HEK293 (cell line): ENCODE measurements around the gene FIBP.

Experiments
- ELK4 ChIP-seq: IDR thresholded peaks from 2 replicates; pipeline ENCODE4 v1.6.1; 2011; ENCODE audit warnings: mild to moderate bottlenecking, low read depth, low read length, borderline replicate concordance
- GLI4 ChIP-seq: fragments of 450-650 bp; formaldehyde crosslinking; IDR thresholded peaks from 2 replicates; pipeline ENCODE4 v1.5.1; 2016; ENCODE audit warnings: missing biosample characterization, missing genetic modification characterization
- GLIS1 ChIP-seq: fragments of 450-650 bp; formaldehyde crosslinking; IDR thresholded peaks from 2 replicates; pipeline ENCODE4 v1.5.1; 2016; ENCODE audit warnings: missing biosample characterization, missing genetic modification characterization
- KLF16 ChIP-seq: fragments of 450-650 bp; formaldehyde crosslinking; IDR thresholded peaks from 2 replicates; pipeline ENCODE4 v1.5.1; 2017; ENCODE audit warnings: missing biosample characterization, missing genetic modification characterization
- KLF7 ChIP-seq: fragments of 450-650 bp; formaldehyde crosslinking; IDR thresholded peaks from 2 replicates; pipeline ENCODE4 v1.5.1; 2016; ENCODE audit warnings: missing biosample characterization, missing genetic modification characterization, borderline replicate concordance
- OVOL3 ChIP-seq: fragments of 450-650 bp; formaldehyde crosslinking; IDR thresholded peaks from 2 replicates; pipeline ENCODE4 v1.5.1; 2016; ENCODE audit warnings: missing biosample characterization, missing genetic modification characterization
- PATZ1 ChIP-seq: fragments of 450-650 bp; formaldehyde crosslinking; IDR thresholded peaks from 2 replicates; pipeline ENCODE4 v1.5.1; 2016; ENCODE audit warnings: missing biosample characterization, missing genetic modification characterization
- PBX3 ChIP-seq: sonication (generic); formaldehyde crosslinking; IDR thresholded peaks from 2 replicates; pipeline ENCODE4 v1.8.1; 2022; ENCODE audit warnings: mild to moderate bottlenecking, moderate library complexity, missing genetic modification reagents
- SETDB1 ChIP-seq: IDR thresholded peaks from one replicate; pipeline ENCODE4 v1.6.1; 2017; ENCODE audit warnings: mild to moderate bottlenecking, low read length, moderate library complexity, mixed read lengths; ENCODE audit not compliant: insufficient read length
- ZBTB21 ChIP-seq: fragments of 450-650 bp; formaldehyde crosslinking; IDR thresholded peaks from 2 replicates; pipeline ENCODE4 v1.5.1; 2017; ENCODE audit warnings: missing biosample characterization, missing genetic modification characterization
- ZBTB44 ChIP-seq: fragments of 450-650 bp; IDR thresholded peaks from 2 replicates; pipeline ENCODE4 v1.5.1; 2018; ENCODE audit warnings: missing biosample characterization, mild to moderate bottlenecking, missing genetic modification characterization
- ZBTB8A ChIP-seq: fragments of 450-650 bp; formaldehyde crosslinking; IDR thresholded peaks from 2 replicates; pipeline ENCODE4 v1.5.1; 2016; ENCODE audit warnings: missing biosample characterization, missing genetic modification characterization
- ZFP41 ChIP-seq: fragments of 450-650 bp; formaldehyde crosslinking; IDR thresholded peaks from 2 replicates; pipeline ENCODE4 v1.5.1; 2016; ENCODE audit warnings: missing biosample characterization, missing genetic modification characterization, borderline replicate concordance
- ZNF114 ChIP-seq: fragments of 450-650 bp; formaldehyde crosslinking; IDR thresholded peaks from 2 replicates; pipeline ENCODE4 v1.5.0; 2017; ENCODE audit warnings: missing biosample characterization, missing genetic modification characterization
- ZNF148 ChIP-seq: fragments of 450-650 bp; formaldehyde crosslinking; IDR thresholded peaks from 2 replicates; pipeline ENCODE4 v1.5.0; 2017; ENCODE audit warnings: missing biosample characterization, missing genetic modification characterization, borderline replicate concordance
- ZNF26 ChIP-seq: fragments of 450-650 bp; formaldehyde crosslinking; IDR thresholded peaks from 2 replicates; pipeline ENCODE4 v1.5.1; 2016; ENCODE audit warnings: missing biosample characterization, missing genetic modification characterization
- ZNF335 ChIP-seq: fragments of 450-650 bp; formaldehyde crosslinking; conservative IDR thresholded peaks from 2 replicates; pipeline ENCODE4 v1.5.1; 2016; ENCODE audit warnings: missing biosample characterization, missing genetic modification characterization
- ZNF391 ChIP-seq: fragments of 450-650 bp; formaldehyde crosslinking; IDR thresholded peaks from 2 replicates; pipeline ENCODE4 v1.5.1; 2016; ENCODE audit warnings: low read depth, missing biosample characterization, missing genetic modification characterization, borderline replicate concordance
- ZNF449 ChIP-seq: fragments of 450-650 bp; formaldehyde crosslinking; IDR thresholded peaks from 2 replicates; pipeline ENCODE4 v1.5.1; 2017; ENCODE audit warnings: missing biosample characterization, mild to moderate bottlenecking, missing genetic modification characterization, moderate library complexity
- ZNF473 ChIP-seq: fragments of 450-650 bp; formaldehyde crosslinking; IDR thresholded peaks from 2 replicates; pipeline ENCODE4 v1.5.1; 2017; ENCODE audit warnings: missing biosample characterization, missing genetic modification characterization
- ZNF521 ChIP-seq: fragments of 450-650 bp; formaldehyde crosslinking; IDR thresholded peaks from 2 replicates; pipeline ENCODE4 v1.5.1; 2017; ENCODE audit warnings: missing biosample characterization, mild to moderate bottlenecking, missing genetic modification characterization
- ZNF548 ChIP-seq: fragments of 450-650 bp; formaldehyde crosslinking; IDR thresholded peaks from 2 replicates; pipeline ENCODE4 v1.5.1; 2016; ENCODE audit warnings: missing biosample characterization, missing genetic modification characterization
- ZNF549 ChIP-seq: fragments of 450-650 bp; IDR thresholded peaks from 2 replicates; pipeline ENCODE4 v1.5.1; 2018; ENCODE audit warnings: missing biosample characterization, missing genetic modification characterization, mild to moderate bottlenecking, inconsistent platforms, moderate library complexity
- ZNF596 ChIP-seq: fragments of 450-650 bp; IDR thresholded peaks from 2 replicates; pipeline ENCODE4 v1.5.0; 2018; ENCODE audit warnings: missing biosample characterization, mild to moderate bottlenecking, missing genetic modification characterization, moderate library complexity
- ZNF623 ChIP-seq: fragments of 450-650 bp; formaldehyde crosslinking; IDR thresholded peaks from 2 replicates; pipeline ENCODE4 v1.5.1; 2016; ENCODE audit warnings: missing biosample characterization, missing genetic modification characterization
- ZNF664 ChIP-seq: fragments of 450-650 bp; formaldehyde crosslinking; IDR thresholded peaks from 2 replicates; pipeline ENCODE4 v1.5.1; 2016; ENCODE audit warnings: missing biosample characterization, missing genetic modification characterization
- ZNF843 ChIP-seq: fragments of 450-650 bp; formaldehyde crosslinking; IDR thresholded peaks from 2 replicates; pipeline ENCODE4 v1.5.1; 2016; ENCODE audit warnings: missing biosample characterization, missing genetic modification characterization
- ZSCAN16 ChIP-seq: fragments of 450-650 bp; formaldehyde crosslinking; IDR thresholded peaks from 2 replicates; pipeline ENCODE4 v1.5.1; 2016; ENCODE audit warnings: missing biosample characterization, missing genetic modification characterization

Gene FIBP

GRCh38 chr11:65900125-65900898 lies 12.0 kb upstream of the FIBP start, which contains the start of gene FOSL1 (continued):
- no peak for TF ChIP-seq PBX3 (CRISPR knock-in tag)
- TF ChIP-seq ELK4 = no peak
- no peak for TF ChIP-seq ZNF548 (tag by site-specific recombination)
- no peak for TF ChIP-seq ZNF335
- TF ChIP-seq GLIS1 (tag by site-specific recombination) = peak; percentile 83
- peak; percentile 45 for TF ChIP-seq ZBTB8A (tag by site-specific recombination)
- TF ChIP-seq ZNF114 (tag by site-specific recombination) = no peak
- no peak for TF ChIP-seq OVOL3 (tag by site-specific recombination)
- no peak for TF ChIP-seq ZNF664
- 0 out of 2 replicates have a peak, but pooled peaks have one; percentile 31 for TF ChIP-seq ZNF596
- TF ChIP-seq GLI4 (tag by site-specific recombination) = no peak
- no peak for TF ChIP-seq ZNF449 (tag by site-specific recombination)
- no peak for TF ChIP-seq ZNF623 (tag by site-specific recombination)
- no peak for TF ChIP-seq ZNF26
- peak; percentile 76 for TF ChIP-seq KLF16
- TF ChIP-seq ZNF843 = no peak
- TF ChIP-seq ZFP41 (tag by site-specific recombination) = no peak
- TF ChIP-seq ZNF391 (tag by site-specific recombination) = no peak
- peak; percentile 81 for TF ChIP-seq PATZ1
- peak; percentile 64; the same call in 1 of the 2 replicates for TF ChIP-seq KLF7 (tag by site-specific recombination)
- 0 out of 2 replicates have a peak, but pooled peaks have one; percentile 21 for TF ChIP-seq ZBTB44 (tag by site-specific recombination)
- no peak for TF ChIP-seq SETDB1
- 0 out of 2 replicates have a peak, but pooled peaks have one; percentile 29 for TF ChIP-seq ZBTB21
- no peak for TF ChIP-seq ZNF148 (tag by site-specific recombination)
- no peak for TF ChIP-seq ZNF549 (tag by site-specific recombination)
- TF ChIP-seq ZNF473 = no peak
- TF ChIP-seq ZSCAN16 = no peak
- no peak for TF ChIP-seq ZNF521 (tag by site-specific recombination)
